ENCODE results near the gene AANAT. TPM values are rescaled to one million over a fixed set of nuclear protein-coding genes. Genes with fewer than 3 reads are reported as not detected.

AANAT gene
- not detected for total RNA-seq
- not detected for polyA plus RNA-seq (2013, experiment 1 of 2)
- 0.29 TPM for polyA plus RNA-seq (2013, experiment 2 of 2)
- long read RNA-seq, experiment 1: 0 reads
- long read RNA-seq, experiment 2: 0 reads
- long read RNA-seq, experiment 3: 0 reads
- long read RNA-seq, experiment 4: 0 reads

DNA sequence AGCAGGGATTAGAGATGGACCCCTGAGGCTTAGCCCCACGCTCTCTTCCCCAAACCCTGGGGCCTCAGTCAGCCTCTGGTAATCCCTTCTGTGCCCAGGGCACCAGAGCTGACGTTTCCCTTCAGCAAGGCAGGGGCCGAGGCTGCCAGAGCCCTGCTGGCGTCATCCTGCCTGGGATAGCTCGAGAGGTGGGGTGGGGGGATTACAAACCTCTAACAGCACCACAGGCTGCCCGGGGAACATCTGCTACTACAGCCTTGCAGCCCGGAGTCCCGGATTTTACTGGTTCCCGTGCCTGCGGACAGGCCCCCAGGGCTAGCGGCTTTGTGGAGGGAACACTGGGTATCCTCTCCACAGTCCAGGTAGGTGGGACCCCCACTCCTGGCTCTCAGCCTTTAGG, at the start of gene AANAT:
Gene AANAT, plus strand, starts transcription at position 238 of the 400 bp plus-strand sequence. CDS start 1,144 bp downstream, outside the sequence.
- Mint-ChIP-seq H3K4me3 (no peak within 1 kb of the TSS), H3K36me3 (ENCODE audit: low read depth) (no peaks in the 10 kb centered on the region), H3K27me3 (ENCODE audit: insufficient read depth) (no peaks in the 10 kb centered on the region), H3K4me1 (no peaks in the 10 kb centered on the region), H3K9me3 (no peaks in the 10 kb centered on the region), H3K27ac (no peak within 1 kb of the TSS)
- Histone ChIP-seq H3K9ac (ENCODE audit: extremely low read depth, low read length, poor library complexity, severe bottlenecking) (no peak within 1 kb of the TSS), H3K27ac (ENCODE audit: low read depth, low read length) (peak within 1 kb of the TSS; percentile 13), H3K4me1 (ENCODE audit: control insufficient read depth, insufficient read depth, low read length) (peaks cover 6% of the 10 kb centered on the region), H3K9me3 (ENCODE audit: control insufficient read depth, low read length) (no peaks in the 10 kb centered on the region), H3K36me3 (ENCODE audit: control insufficient read depth, insufficient read depth, low read length) (no peaks in the 10 kb centered on the region), H3K4me3 (ENCODE audit: low read length) (no peak within 1 kb of the TSS), H3K27me3 (ENCODE audit: control insufficient read depth, insufficient read depth, low read length, poor library complexity, severe bottlenecking) (no peaks in the 10 kb centered on the region)
- DNase-seq: no peak
- TF ChIP-seq CTCF (conservative IDR thresholded peaks at IDR 0.05): no peak
- WGBS, 2 experiments (ENCODE audit: insufficient coverage in 1 of 2, insufficient read length in 1 of 2): 72 to 74% methylated on average over 7 to 11 of the region's 11 CpGs

GRCh38 chr17:76419576-76420260, 47.7 kb upstream of the AANAT start:
- H3K9me3 ChIP-seq (ENCODE audit: control insufficient read depth, low read length): no peaks in the 10 kb centered on the region
- no peaks in the 10 kb centered on the region for H3K9me3 Mint-ChIP-seq
- H3K4me1 ChIP-seq (ENCODE audit: control insufficient read depth, insufficient read depth, low read length): peaks cover 1% of the 10 kb centered on the region
- no peak for DNase-seq
- peaks cover 3% of the 10 kb centered on the region for H3K36me3 ChIP-seq (ENCODE audit: control insufficient read depth, insufficient read depth, low read length)
- no peaks in the 10 kb centered on the region for H3K27me3 Mint-ChIP-seq (ENCODE audit: insufficient read depth)
- H3K4me3 ChIP-seq (ENCODE audit: low read length): no peak overlapping the region
- no peak overlapping the region for H3K9ac ChIP-seq (ENCODE audit: extremely low read depth, low read length, poor library complexity, severe bottlenecking)
- no peak for TF ChIP-seq CTCF (conservative IDR thresholded peaks at IDR 0.05)
- H3K27me3 ChIP-seq (ENCODE audit: control insufficient read depth, insufficient read depth, low read length, poor library complexity, severe bottlenecking): no peaks in the 10 kb centered on the region
- peaks cover 2% of the 10 kb centered on the region for H3K4me1 Mint-ChIP-seq
- H3K27ac Mint-ChIP-seq: peak overlapping the region; percentile 23
- H3K4me3 Mint-ChIP-seq: no peak overlapping the region
- H3K36me3 Mint-ChIP-seq (ENCODE audit: low read depth): peaks cover 11% of the 10 kb centered on the region
- no peak overlapping the region for H3K27ac ChIP-seq (ENCODE audit: low read depth, low read length)
- WGBS, 2 experiments (ENCODE audit: insufficient coverage in 1 of 2, insufficient read length in 1 of 2): 90 to 94% methylated on average over 12 to 17 of the region's 17 CpGs

DNA sequence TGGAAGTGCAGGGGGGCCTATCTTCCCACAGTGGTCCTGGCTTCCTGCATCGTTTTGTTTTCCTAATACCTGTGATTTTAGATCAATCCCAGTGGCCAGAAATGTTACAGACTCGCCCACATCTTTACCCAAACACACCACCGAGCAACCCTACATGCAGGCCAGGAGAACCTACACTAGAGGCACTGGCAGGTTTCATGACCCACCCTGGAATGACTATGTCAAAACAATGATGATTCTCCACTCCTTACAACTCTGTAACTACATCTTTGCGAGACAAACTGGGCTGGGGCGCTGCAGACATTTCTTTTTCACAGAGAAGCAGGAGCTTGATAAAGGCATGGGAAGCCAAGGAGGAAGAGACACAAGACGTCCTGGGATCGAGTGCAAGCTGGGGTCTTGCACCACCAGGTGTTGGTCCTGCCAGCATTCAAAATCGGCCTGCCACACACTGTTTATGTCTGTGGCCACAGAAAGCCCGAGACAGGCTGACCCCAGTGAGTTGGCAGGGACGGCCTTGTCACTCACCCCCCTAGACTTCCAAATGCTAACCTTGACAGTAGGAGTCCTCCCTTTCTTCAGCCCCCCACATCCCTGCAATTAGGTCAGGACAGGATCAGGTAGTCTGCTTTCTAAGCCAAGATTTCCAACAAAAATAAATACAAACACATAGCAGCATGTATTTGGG, 46.9 kb upstream of the AANAT start:
- no peaks in the 10 kb centered on the region for H3K27me3 Mint-ChIP-seq (ENCODE audit: insufficient read depth)
- Histone ChIP-seq H3K27ac (ENCODE audit: low read depth, low read length) (no peak overlapping the region), H3K9ac (ENCODE audit: extremely low read depth, low read length, poor library complexity, severe bottlenecking) (no peak overlapping the region), H3K9me3 (ENCODE audit: control insufficient read depth, low read length) (no peaks in the 10 kb centered on the region), H3K36me3 (ENCODE audit: control insufficient read depth, insufficient read depth, low read length) (peaks cover 3% of the 10 kb centered on the region), H3K4me1 (ENCODE audit: control insufficient read depth, insufficient read depth, low read length) (no peaks in the 10 kb centered on the region), H3K4me3 (ENCODE audit: low read length) (no peak overlapping the region), H3K27me3 (ENCODE audit: control insufficient read depth, insufficient read depth, low read length, poor library complexity, severe bottlenecking) (no peaks in the 10 kb centered on the region)
- TF ChIP-seq CTCF (conservative IDR thresholded peaks at IDR 0.05): no peak
- H3K9me3 Mint-ChIP-seq: no peaks in the 10 kb centered on the region
- peak overlapping the region; percentile 40 for H3K27ac Mint-ChIP-seq
- DNase-seq: no peak
- peaks cover 13% of the 10 kb centered on the region for H3K36me3 Mint-ChIP-seq (ENCODE audit: low read depth)
- WGBS, 2 experiments (ENCODE audit: insufficient coverage in 1 of 2, insufficient read length in 1 of 2): 87 to 91% methylated on average over 10 of the region's 10 CpGs
- H3K4me3 Mint-ChIP-seq: no peak overlapping the region
- peaks cover 2% of the 10 kb centered on the region for H3K4me1 Mint-ChIP-seq

Measured in endodermal cell (in vitro differentiated cells).